GM18511 (cell line): ENCODE data around the gene RBM8A.

Source experiments
- ATAC-seq: cut with Tn5 transposase; IDR thresholded peaks from one replicate; pipeline ENCODE4 v1.9.1; 2021; ENCODE audit warnings: mild to moderate bottlenecking, moderate library complexity; ENCODE audit not compliant: unreplicated experiment

RBM8A gene

DNA sequence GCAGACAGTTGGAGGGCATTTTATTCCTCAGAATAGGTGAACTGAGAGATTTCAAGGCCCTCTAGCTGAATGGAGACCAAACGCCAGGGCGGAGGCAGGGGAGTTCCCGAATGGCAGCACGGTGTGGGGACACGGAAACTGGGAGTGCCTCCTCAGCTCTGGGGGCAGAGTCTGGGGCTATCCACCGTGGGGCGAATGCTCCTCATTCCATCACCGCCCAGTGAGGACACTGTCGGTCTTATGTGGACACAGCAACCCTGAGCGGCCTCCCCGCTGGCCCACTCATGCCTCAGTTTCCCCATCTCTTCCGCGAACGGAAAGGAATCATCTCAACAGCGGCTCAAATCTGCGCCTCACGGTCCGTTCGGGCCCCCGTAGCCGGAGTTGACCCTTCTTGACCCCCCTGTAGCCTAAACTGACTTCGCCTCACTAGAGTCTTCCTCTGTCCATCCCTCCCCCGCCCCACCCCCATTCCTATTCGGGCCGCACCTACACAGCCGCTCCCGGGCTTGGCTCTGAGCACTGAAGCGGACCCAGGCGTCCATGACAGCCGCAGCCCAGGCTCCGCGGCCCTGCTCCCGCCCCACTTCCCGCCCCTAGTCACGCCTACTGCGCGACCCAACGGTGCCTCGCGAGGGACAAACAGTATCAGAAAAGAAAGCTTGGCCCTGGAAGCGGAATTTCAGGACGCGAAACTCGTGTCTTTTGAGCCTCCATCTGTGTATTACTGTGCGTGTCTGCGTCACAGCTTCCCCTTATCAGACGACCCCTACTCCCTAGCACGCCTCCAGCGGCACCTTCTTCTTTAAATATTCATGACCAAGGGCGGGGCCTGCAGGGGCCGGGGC is 8.9 kb downstream of the RBM8A start, which contains the start of gene PEX11B:
PEX11B (minus strand) TSS at position 574 of the 848 bp plus-strand sequence; CDS start at position 545, 29 bp downstream.
- ATAC-seq = peak; percentile 89

DNA sequence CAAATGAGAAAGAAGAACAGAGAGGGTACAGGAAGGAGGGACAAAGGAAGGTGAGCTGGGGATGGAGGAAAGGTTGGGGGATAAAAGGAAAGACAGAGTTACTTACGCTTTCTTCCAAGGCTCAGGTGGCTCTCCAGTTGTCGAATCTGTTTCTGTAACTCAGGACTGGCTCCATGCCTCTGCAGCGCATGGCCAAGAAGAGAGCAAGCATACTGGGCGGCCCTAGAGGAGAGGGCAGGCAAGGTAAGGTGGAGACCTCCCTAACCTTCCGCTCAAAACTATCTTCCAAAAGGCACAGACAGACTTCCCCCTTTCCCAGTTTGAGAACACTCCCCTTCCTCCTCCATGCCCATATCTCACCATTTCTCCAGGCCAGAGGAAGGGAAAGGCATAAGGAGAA is 9.7 kb downstream of the RBM8A start:
- no peak for ATAC-seq

DNA sequence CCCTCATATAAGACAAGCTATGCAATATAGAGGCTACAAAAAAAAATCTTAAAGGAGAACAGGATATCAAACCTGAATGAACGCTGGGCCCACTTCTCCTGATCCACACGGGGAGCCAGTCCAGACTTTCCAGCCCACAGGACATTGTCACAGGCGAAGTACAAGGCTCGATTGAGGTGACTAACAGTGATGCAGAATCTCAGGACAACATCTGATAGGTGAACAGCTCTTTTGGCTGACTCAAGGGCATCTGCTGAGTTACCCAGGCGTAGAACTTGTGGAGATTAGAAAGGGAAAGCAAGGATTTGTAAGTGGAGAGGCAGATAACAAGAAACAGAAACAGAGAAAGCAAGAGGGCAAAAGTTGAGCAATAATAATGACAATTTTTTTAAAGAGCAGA is 10.5 kb downstream of the RBM8A start:
- ATAC-seq = no peak

DNA sequence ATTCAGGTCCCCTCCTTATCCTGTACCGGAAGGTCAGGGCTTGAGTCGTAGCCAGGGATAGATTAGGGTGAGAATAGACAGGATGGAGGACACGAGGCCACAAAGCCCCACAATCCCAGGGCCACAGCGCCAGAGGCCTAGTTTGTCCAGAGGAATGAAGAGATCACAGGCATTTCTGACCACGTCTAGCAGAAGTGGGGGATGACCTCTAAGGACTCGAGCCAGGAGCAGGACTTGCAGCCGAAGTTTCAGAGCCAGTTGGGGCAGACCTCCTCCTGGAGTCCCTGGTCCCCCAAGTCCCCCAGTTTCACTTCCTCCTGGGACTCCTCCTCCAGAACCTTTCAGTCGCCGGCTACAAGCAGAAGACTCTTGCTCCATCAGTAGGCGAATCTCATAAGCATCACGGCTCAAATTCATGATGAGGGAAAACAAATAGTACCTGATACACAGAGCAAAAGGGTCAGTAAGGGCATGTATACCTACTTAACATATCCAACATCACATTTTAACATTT is 15.1 kb downstream of the RBM8A start:
- no peak for ATAC-seq

DNA sequence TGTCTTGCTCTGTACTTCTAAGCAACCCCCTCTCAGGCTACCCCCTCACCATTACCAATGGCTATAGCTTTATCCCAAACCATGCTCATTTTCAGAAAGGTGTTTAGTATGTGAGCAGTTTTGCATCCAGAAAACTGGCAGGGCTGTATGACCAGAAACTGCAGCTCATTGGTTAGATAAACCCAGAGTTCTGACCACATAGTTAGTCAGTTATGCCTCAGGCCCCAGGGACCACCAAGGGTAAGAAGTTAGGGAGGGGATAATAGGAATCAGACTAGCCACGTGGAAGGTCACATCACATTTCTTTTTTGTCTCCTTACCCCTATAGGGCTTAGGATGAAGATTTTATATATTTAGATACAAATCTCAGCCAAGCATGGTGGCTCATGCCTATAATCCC is 18.6 kb downstream of the RBM8A start:
- ATAC-seq = no peak

DNA sequence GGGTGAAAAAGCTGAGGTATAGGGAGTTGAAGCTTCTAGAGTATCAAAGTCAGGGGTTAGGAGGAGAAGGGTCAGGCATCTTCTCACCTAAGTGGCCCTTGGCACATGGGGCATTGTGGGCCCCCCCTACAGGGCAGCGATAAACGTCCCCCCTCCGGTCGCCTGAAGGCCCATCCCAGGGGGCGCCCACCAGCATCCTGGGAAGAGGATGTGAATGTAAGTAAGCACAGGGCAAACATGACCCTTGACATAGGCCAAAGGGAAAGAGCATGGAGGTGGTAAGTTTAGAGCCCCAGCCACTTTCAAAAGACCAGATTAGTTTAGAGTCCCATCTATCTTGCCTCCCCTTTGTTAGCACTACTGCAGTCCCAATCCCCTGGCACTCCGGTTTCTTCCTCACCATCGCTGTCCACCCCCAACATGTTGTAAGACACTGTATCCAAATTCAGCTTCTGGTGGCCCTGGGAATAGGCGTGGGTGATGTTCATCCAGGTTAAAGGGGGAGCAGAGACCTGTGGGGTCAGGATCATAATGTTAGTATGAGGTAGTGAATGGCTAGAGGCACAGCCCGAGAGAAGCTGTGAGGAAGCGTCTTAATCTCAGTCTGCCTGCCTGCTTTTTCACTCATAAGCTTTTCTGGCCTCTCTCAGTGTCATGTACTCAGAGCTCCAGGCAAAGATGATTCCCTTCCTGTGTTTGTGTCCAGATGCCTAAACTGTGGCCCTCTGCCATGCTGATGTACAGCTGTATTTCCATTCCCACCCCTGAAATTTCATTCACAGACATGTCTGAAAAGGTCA is 20.1 kb downstream of the RBM8A start:
- no peak for ATAC-seq

DNA sequence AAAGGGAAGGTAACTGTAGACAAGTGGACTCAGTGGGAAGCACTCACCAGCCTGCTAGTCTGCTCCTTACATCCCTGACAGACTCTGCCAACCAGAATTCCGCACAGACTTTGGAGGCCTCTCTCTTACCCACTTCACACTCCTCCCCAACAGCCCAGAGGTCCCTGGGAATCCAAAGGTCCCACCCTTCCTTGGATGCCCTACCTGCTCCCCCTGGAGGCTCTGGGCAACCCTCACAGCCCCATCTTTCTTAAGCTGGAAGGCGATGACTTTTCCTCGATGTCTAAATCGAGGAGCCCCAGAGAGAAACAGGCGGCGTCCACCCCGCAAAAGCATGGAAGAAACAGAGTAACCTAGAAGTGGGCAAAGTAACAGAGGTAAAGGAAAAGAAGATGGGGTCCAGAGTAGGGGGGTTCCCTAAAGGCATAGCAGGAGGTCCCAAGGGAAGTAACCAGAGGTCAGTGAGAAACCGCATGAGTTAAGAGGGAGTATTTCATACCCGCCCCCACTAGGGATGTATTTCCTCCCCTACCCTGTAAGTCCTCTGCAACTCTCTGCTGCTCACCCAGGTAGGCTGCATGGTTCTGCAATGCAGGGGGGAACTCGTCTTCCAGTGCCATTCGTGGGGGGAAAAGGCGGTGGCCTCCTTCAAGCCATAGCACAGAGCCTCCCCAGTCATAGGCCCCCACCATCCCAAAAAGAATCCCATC is 25.8 kb downstream of the RBM8A start:
- ATAC-seq = no peak

DNA sequence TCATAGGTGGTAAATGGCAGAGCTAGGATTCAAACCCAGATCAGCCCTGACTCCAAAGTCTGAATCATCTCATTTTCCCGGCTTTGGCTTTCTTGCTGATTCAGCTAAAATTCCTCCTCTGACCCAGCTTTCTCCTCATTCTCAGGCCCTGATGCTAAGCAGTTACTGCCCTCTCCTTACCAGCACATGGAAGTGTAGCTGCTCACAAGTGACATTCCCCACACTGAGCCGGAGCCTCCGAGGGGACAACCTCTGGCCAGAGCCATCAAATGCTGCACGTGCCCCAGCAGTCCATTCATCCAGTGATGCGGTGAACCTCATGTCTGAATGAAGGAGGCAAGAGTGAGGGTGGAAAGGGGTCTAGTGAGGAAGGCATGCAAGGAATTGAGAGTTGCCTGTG is 28.5 kb downstream of the RBM8A start:
- no peak for ATAC-seq

DNA sequence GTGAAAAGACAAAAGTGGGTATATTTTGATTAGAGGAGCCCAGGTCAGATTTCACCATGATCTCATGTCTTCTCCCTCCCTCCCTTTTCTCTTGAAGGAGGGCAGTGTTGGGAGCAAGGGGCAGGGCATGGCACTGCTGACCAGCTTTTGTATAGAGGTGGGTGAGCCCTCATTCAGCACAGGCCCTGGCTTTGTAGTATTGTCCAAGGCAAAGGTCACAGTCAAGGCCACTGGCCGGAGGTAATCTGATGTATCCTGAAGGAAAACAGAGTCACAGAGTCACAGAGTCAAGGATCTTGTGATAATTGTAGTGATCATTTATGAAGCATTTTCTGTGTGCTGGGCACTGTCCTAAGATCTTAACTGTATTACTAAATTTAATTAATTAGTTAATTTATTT is 29.3 kb downstream of the RBM8A start:
- ATAC-seq = no peak

DNA sequence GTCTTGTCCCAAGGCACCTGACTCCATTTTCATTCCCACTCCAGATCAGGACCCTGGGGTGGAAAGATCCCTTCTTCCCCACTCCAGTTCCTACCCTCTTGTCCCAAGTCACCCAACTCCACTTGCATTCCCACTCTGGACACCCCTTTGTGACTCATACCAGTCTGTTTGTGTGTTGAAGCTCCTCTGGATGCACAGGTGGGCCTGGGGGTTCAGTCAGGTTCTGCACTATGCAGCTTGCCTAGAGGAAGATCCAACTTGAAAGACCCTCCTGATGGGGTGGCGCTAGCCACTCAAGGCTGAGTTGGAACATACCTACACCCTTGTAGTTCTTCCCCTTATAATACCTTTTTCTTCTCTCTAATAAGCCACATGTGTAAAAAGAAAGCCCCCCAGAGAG is 31.8 kb downstream of the RBM8A start:
- ATAC-seq = no peak

DNA sequence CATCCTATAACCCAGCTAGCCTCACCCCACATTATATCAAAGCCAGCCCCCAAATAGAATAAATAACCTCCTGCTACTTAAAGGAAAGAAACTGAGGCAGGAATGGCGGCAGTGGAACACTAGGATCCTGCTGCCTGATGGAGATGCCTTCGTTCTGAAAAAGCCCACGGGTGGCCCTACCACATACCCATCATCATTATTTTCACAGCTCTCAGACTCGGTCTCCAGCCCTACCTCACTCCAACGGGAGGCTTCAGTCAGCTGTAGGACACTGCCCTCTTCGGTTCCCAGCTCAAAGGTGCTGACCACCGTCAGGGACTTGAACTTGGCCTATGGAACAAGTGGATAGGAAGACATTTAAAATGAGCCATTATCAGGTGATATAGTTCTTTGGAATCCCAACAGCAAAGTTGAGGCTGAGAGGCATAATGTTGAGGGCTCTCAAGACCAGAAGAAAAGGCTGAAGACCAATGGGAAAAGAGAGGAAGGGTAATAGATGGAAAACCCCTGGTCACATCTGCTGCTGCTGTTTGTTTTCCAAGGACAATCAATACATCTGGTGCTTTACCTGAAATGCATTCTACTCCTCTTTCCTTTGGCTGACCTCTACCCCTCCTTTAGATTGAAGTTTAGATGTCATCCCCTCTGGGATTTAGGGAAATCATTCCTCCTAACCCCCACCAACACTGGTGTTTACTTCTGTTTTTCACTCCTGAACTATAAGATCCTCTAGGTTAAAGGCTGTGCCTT is 33.8 kb downstream of the RBM8A start:
- no peak for ATAC-seq

DNA sequence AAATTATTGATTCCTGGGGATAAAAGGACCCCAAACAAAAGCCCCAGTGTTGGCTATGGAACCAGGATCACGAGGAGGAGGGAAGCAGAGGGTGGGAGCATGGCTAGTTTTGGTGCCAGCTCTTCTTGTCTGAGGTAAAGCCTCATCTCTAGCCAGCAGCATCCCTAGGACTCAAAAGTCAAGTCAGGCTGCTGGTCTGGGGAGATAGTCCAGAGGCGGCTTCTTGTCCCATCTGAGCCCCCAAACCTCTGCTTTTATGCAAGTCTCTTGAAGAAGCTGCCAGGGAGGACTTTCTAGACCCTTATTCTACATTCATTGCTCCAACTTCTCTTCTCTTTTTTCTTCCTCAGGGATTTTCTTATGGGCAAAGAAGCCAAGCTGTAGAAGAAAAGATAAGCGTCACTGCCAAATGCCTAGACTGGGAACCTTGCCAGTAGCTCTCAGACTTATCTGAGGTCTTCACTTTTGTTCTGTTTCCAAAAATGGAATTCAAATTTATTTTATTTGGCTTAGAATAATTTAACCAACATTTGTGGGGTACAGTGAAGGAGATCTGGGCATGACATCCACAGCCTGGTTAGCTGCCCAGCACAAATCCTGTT is 34.7 kb downstream of the RBM8A start:
- ATAC-seq = no peak

DNA sequence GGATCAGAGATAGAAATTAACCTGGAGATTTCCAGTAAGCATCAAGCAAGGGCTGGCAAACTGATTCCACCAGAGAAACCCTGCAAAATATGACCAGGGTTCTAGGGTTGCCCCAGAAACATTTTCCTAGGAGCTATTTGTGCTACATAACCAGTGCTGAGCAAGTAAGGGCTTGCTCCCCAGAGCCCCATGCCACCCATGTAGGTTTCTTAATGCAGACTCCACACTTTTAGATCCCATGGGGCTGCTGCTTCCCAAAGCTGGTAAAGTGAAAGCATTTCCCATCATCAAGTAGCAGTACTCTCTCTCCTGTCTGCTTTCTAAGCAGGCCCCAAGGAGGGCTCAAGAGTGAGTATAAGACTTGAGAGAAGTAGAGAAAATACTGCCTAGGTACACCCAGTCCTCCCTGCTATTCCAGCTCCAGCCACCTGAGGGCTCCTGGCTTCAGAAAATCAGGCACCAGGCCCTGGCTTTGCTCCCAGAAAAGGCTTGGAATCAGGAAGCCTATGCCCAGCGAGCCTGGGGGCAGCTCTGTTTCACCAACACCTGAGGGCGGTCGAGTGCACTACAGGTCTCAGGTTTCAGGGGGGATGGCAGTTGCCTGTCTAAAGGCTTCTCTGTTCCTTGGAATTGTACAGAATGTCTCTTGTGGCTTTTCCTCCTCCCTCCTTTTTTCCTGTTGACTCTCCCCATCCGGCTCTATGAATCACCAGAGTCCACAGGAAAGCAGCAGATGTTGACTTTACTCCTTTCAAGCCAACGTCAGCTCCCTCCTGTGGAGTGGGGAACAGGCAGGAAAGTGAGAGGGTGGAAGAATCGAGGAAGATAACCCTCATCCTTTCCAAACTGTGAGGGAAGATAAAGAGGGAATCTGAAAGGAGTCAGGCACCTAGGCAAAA is 35.4 kb downstream of the RBM8A start:
- ATAC-seq = no peak

DNA sequence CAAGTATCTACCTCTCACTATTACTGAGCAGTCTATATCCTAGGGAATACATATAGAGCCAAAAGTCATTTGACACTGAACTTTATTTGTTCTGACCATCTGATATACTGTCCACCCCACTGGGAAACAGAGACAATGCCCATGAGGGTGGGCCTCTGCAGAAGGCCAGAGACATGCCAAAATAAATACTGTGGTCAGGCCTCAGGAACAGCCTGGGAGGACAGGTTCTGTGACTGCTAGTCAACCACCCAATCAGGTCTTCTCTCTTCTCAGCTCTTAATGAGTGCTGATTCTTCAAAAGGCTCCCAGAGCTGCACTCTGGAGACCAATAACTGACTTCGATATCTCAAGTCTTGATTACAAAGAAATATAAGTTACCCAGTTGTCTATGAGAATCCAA is 36.1 kb downstream of the RBM8A start:
- ATAC-seq = no peak

DNA sequence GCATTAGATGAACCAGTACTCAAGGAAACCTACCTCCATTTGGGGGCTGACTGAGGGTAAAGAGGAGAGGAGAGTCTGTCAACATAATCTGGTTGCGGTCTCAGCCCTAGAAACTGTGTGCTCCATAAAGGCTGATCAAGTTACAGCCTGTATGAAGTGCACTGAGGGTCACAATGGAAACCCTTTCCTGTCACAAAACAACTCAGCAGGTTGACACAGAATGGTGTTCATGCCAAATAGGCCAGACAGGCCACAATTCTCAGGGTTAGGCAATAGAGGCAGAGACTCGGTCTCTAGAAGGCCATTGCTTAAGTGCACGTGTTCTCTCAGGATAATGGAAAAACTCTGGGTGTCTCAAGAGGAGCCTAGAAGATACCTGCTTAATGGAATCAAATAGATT is 37.6 kb downstream of the RBM8A start:
- no peak for ATAC-seq

DNA sequence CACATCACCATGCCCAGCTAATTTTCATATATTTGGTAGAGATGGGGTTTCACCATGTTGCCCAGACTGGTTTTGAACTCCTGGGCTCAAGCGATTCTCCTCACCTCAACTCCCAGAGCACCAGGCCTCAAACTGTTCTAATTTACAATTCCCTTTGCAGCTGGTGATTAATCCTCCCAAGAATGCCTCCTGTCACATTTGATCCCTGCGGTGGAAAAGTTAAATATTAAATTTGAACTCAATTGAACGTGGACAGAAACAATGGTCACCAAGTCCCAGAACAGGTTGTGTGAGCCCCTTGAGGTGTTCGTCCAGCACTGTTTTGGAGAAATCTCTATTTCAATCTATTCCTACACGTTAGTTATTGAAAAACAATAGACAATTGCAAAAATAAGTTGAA is 39.7 kb downstream of the RBM8A start:
- ATAC-seq = no peak

DNA sequence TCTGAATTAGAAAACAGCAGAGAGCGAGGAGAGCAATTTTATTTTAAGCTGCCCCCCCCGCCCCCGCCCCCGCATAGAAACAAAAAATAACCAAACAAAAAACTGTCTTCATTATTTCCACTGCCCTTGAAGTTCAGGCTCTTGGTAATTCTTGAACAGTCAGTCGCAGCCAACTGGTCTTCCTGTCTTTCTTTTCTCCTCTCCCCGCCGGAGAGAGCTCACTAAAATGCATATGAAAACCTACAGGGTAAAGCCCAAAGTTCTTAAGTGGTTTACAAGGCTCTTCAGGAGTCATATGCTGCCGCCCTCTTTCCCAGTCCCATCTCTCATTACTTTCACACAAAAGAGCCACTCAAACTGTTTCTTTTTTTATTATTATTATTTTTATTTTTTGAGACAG is 40.5 kb downstream of the RBM8A start:
- ATAC-seq = no peak

DNA sequence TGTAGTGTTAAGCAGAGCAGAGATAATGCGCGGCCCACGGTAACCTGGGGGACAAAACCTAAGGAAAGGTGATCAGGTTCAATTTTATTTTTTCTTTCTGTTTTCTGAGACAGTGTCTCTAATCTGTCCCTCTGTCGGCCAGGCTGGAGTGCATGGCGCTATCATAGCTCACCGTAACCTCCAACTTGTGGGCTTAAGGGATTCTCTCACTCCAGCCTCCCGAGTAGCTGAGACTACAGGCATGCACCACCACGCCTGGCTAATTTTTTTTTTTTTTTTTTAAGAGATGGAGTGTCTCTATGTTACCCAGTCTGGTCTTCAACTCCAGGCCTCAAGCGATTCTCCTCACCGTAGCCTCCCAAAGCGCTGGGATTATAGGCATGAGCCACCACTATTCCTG is 40.9 kb downstream of the RBM8A start:
- no peak for ATAC-seq

DNA sequence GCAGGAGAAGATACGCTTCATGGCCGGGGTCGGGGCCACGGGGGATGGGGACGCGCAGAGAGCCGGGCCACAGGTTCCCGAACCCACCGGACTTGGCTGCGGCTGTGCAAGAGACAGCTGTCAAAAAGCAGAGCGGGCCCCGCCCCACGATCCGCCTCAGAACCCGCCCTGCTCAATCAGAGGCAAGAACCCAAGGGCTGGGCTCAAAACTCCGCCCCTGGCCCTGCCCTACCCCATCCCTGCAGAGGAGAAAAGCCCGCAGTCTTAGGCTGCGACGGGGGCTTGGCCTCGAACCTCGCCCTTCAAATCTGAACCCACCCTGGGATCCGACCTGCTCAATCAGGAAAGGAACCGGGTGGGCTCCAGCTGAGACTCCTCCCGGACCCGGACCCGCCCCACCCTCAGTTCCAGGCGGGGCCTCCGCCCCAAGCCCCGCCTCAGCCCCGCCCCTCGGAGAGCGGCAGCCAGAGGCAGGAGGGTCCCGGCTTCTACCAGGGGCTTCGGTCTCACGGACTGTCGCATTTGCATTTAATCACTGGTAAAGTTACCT is 41.5 kb downstream of the RBM8A start, which contains the start of gene ANKRD35:
ANKRD35 (minus strand) TSS at position 129 of the 550 bp plus-strand sequence; CDS start at position 21, 108 bp downstream.
- peak; percentile 100 for ATAC-seq
